Measurements from ENCODE around the gene UCP3.

Gene UCP3

DNA sequence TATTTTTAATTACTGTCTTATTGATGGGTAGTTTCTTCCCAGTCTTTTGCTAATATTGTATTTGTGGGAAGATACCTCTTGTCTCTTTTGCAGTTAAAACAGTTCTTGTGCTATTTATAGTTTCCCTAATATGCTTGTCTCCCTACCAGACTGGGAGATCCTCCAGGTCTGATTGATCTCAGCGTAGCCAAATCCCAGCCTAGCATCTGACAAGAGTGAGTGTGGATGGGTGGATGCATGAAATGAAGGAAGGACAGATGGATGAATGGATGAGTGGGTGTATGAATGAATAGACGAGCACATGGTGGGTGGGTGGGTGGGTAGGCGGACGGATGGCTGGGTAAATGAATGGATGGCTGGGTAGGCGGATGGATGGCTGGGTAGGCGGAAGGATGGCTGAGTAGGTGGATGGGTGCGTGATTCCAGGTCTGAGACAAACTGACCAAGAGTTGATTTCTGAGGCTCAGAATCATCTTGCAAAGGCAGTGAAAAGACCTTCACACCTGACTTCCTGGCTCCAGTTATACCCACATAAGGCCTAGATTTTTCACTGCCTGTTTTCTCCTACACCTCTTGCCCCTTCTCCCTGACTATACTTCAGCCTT, 46.7 kb downstream of the UCP3 start:
- no peak for TF ChIP-seq CTCF (IDR thresholded peaks at IDR 0.05)

DNA sequence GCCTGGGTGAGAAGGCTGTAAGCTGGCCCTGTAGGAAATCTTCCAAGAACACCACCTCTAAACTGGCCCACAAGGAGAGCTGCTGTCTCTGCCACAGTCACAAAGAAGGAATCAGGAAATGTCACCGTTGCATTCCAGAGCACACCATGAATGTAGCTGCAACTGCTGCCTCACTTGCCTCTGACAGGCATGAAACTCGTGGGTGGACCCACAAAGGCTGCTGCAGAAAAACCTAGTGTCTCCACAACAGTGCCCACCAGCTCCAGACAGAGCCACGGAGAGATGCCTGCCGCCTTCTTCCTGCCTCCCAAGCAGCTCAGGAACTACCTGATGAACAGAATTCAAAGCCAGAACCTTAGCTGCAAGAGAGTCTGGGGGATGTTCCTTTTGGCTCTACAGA, 47.6 kb downstream of the UCP3 start:
- TF ChIP-seq CTCF (IDR thresholded peaks at IDR 0.05), result no peak

DNA sequence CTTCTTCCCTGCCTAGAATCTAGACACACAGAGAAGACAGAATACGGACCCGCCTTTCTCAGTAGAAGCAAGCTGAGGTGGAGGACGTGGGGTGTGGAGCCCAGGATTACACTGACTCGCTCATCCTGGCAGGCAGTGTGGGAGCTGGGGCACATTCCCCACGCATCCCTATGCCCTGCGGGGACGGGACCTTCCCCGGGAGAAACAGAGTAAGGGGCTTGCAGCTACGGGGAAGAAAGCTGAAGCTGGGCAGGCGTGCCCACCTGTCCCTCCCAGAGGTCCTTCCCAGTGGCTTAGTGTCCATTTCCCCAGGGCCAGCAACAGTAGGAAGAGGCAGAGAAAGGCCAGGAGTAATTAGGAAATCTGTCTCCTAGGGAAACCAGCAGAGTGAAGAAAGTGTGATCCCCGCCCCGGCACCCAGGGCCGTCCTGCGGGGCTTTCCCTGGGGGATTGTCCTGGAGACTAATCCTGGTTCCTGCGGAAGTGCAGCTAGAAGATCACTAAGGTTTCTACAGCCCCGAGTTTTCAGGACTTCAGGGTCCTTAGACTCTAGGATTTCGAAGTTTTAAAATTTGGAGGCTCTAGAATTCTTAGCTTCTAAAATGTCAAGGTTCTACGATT, 50.3 kb downstream of the UCP3 start:
- TF ChIP-seq CTCF (IDR thresholded peaks at IDR 0.05), result no peak

- no peak for TF ChIP-seq CTCF (IDR thresholded peaks at IDR 0.05)
These were observed 51.1 kb downstream of the UCP3 start for GRCh38 chr11:73957654-73958361.

GRCh38 chr11:73956876-73957653, 51.8 kb downstream of the UCP3 start:
- TF ChIP-seq CTCF (IDR thresholded peaks at IDR 0.05), result no peak

DNA sequence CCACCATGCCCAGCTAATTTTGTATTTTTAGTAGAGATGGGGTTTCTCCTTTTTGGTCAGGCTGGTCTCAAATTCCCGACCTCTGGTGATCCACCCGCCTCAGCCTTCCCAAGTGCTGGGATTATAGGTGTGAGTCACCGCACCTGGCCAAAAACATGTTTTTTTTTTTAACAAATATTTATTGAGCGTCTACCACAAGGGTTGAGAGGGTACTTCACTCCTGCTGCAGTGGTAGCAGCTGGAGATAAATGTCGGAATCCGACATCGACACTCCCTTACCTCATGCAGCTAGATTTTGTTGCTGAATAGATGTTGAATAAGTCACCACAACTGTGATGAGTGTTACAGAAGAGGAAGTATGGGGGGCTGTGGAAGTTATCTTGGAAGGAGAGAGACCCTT, 57.1 kb downstream of the UCP3 start:
- TF ChIP-seq CTCF (IDR thresholded peaks at IDR 0.05), result no peak

DNA sequence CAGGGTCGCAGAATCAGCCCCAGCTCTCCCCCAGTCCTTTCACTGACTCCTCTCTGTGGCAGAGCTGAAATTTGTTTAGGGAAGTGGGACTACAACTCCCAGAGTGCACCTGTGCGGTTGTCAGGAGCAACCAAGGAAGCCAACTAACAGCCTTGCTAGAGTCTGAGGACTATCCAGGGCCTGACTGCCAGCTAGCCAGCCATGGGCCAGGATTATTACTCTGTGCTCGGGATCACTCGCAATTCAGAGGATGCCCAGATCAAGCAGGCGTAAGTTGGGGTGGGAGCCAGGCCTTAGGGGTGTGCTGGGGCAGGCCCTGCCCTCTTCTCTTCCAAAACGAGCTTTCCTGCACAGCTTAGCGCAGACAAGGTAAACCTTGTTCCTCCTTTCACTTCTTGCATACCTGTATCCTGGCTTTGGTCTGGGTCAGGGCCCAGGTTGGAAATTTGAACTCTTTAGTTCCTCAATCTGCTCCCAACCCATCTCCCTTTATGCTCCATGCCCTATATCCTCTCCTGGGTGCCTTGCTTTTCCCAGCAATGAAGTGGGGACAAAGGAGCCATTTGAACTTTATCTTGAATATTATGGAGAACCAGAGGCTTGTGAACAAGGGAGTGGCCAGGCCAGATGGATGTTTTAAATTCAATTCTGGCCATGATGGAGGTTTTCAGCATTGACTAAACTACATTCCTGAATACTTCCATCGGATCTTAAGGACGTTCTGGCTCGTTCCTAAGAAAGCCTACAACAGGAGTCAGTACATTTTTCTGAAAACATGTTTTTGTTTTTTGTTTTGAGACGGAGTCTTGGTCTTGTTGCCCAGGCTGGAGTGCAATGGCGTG, 57.8 kb downstream of the UCP3 start, which contains the start of gene DNAJB13:
Gene DNAJB13, plus strand, starts transcription at position 158 of the 842 bp plus-strand sequence. Its CDS starts 44 bp downstream, at position 202.
- TF ChIP-seq CTCF (IDR thresholded peaks at IDR 0.05), result no peak

All from LNCAP (cell line).